ENCODE measurements around the gene SMARCB1.
A peak's percentile ranks its signal among the peaks of the same experiment; 100 is the strongest.

Gene SMARCB1

GRCh38 chr22:23786752-23787599 lies at the start of gene SMARCB1:
Gene SMARCB1 (plus strand): TSS chr22:23786966. CDS start chr22:23787170, 204 bp downstream.
- peak; percentile 74 to 76 for DNase-seq

- no peak for DNase-seq
Observed at GRCh38 chr22:23737696-23738095, 49.1 kb upstream of the SMARCB1 start.

GRCh38 chr22:23742505-23743264 lies 44.1 kb upstream of the SMARCB1 start:
- DNase-seq: no peak

GRCh38 chr22:23743303-23743705 lies 43.5 kb upstream of the SMARCB1 start:
- DNase-seq: no peak

- DNase-seq: no peak
Observed at GRCh38 chr22:23744001-23744400, 42.8 kb upstream of the SMARCB1 start.

- DNase-seq: no peak
Observed at GRCh38 chr22:23744485-23744884, 42.3 kb upstream of the SMARCB1 start.

- no peak for DNase-seq
Observed at GRCh38 chr22:23745791-23746190, 41.0 kb upstream of the SMARCB1 start.

GRCh38 chr22:23749841-23750301 lies 36.9 kb upstream of the SMARCB1 start:
- DNase-seq: no peak

GRCh38 chr22:23750367-23750713 lies 36.4 kb upstream of the SMARCB1 start:
- DNase-seq: no peak

GRCh38 chr22:23750714-23751440 lies 35.9 kb upstream of the SMARCB1 start, which contains the start of gene ZNF70:
Gene ZNF70 (minus strand): TSS chr22:23751112. CDS start chr22:23745140, 5,972 bp downstream.
- peak; percentile 73 to 87 for DNase-seq

GRCh38 chr22:23751441-23751996 lies 35.2 kb upstream of the SMARCB1 start:
- no peak for DNase-seq

GRCh38 chr22:23752090-23752691 lies 34.6 kb upstream of the SMARCB1 start:
- no peak for DNase-seq

GRCh38 chr22:23752750-23753149 lies 34.0 kb upstream of the SMARCB1 start:
- DNase-seq: no peak

GRCh38 chr22:23753385-23753784 lies 33.4 kb upstream of the SMARCB1 start:
- no peak for DNase-seq

- DNase-seq: no peak
Observed at GRCh38 chr22:23754220-23754919, 32.4 kb upstream of the SMARCB1 start, which contains the start of gene VPREB3. Gene VPREB3 (minus strand): TSS chr22:23754425. CDS start chr22:23754363, 62 bp downstream.

- no peak for DNase-seq
Observed at GRCh38 chr22:23754980-23755636, 31.7 kb upstream of the SMARCB1 start.

- DNase-seq: no peak
Observed at GRCh38 chr22:23755711-23756110, 31.1 kb upstream of the SMARCB1 start.

GRCh38 chr22:23756891-23757290 lies 29.9 kb upstream of the SMARCB1 start:
- no peak for DNase-seq

GRCh38 chr22:23759566-23759965 lies 27.2 kb upstream of the SMARCB1 start:
- DNase-seq: no peak

- no peak for DNase-seq
Observed at GRCh38 chr22:23760056-23760455, 26.7 kb upstream of the SMARCB1 start.
